Measurements from ENCODE around the gene ZCCHC14. TPM values are rescaled to one million over a fixed set of nuclear protein-coding genes. Genes with fewer than 3 reads are reported as not detected.
"Not testable (repeated sequence)": the region's sequence is repeated elsewhere in the genome, so short reads cannot be mapped to it uniquely, and the experiment has no call there.

ZCCHC14 gene
- total RNA-seq, 1 experiment from 2014 or later: 45.4 TPM

DNA sequence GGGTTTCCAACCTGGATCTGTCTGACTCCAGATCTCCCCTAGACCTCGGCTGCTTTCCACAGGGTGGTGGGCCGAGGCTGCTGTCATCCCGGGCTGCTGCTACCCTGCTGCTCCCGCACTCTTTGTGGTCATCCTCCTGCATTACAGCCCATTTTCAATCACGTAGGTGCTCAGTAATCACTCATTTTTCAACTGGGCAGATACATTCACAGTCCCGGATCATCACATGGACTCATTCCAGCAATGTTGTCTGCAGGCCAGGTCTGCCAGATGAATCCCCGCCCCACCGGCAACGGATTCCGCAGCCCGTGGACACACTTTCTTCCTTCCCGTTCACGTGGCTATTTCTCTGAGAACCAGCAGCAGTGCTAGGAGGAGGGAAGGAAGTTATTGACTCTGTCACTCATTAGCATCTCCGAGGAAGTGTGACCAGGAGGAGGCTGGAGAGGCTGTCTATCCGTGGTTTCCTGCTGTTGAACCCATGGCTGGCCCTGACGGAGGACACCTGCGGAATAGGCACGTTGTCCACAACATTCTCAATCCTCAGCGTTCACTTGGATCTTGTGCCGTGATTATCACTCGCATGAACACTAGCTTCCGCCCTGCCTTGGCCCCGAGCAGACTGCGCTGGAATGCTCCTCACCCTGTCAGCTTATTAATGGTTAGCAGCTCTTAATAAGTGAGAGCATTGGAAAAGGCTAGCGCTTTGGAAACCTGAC, 14.7 kb upstream of the ZCCHC14 start:
- DNase-seq: no peak
- Mint-ChIP-seq H3K27me3 (ENCODE audit: unreplicated experiment) (peaks cover 35% of the 10 kb centered on the region), H3K9me3 (ENCODE audit: low read depth, unreplicated experiment) (peaks cover 3% of the 10 kb centered on the region), H3K36me3 (ENCODE audit: insufficient read depth, unreplicated experiment) (no peaks in the 10 kb centered on the region), H3K4me1 (ENCODE audit: low read depth, unreplicated experiment) (peaks cover 14% of the 10 kb centered on the region), H3K27ac (ENCODE audit: unreplicated experiment) (no peak overlapping the region), H3K4me3 (ENCODE audit: low read depth, unreplicated experiment) (no peak overlapping the region)
- TF ChIP-seq, protein P1, sequence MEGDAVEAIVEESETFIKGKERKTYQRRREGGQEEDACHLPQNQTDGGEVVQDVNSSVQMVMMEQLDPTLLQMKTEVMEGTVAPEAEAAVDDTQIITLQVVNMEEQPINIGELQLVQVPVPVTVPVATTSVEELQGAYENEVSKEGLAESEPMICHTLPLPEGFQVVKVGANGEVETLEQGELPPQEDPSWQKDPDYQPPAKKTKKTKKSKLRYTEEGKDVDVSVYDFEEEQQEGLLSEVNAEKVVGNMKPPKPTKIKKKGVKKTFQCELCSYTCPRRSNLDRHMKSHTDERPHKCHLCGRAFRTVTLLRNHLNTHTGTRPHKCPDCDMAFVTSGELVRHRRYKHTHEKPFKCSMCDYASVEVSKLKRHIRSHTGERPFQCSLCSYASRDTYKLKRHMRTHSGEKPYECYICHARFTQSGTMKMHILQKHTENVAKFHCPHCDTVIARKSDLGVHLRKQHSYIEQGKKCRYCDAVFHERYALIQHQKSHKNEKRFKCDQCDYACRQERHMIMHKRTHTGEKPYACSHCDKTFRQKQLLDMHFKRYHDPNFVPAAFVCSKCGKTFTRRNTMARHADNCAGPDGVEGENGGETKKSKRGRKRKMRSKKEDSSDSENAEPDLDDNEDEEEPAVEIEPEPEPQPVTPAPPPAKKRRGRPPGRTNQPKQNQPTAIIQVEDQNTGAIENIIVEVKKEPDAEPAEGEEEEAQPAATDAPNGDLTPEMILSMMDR (IDR thresholded peaks at IDR 0.05; ENCODE audit: unreplicated experiment): no peak
- CTCF ChIA-PET: no interaction called here
- intact Hi-C loops (cut with micrococcal nuclease; ENCODE audit: unreplicated experiment): no loop called here
- BruUV-seq (replicated peaks): no TSS peak

DNA sequence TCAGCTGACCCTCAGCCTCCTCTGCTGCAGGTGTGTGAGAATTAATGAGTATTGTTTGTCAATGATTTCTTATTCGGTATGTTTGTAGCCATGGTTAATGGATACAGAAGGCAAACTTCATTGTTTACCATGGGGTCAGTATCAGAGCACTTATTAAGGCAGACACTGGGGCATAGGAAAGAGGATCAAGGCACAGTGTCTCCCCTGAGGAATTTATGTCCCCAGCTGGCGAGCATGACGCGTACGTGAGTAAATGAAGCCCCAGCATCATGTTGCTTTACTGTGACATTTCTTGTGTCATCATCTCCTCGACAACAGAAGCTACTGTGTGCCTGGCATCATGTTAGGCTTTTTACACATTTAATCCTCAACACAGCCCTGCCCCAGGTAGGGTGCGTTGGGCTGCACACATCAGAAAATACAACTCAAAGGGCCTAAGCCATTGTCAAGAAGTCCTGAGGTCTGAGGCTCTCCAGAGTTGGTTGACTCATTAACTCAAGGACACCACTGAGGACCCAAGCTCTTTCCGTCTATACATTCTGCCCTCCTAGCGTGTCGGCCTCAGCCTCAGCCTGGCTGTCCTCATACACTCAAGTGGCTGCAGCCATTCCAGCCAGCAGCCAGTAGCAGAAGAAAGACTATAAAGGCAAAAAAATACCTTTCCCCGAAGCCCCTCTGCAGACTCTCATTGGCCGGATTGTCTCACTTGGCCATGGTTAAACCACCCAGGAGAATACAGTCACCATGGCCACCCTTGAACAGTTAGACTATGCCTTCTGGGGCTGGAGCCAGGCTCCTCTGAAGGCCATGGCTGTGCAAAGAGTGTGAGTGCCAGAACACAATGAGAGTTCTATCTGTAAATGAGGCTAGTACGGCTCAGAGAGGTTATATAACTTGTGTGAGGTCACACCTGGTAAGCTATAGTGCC, 13.9 kb upstream of the ZCCHC14 start:
- H3K4me3 Mint-ChIP-seq (ENCODE audit: low read depth, unreplicated experiment): no peak overlapping the region

DNA sequence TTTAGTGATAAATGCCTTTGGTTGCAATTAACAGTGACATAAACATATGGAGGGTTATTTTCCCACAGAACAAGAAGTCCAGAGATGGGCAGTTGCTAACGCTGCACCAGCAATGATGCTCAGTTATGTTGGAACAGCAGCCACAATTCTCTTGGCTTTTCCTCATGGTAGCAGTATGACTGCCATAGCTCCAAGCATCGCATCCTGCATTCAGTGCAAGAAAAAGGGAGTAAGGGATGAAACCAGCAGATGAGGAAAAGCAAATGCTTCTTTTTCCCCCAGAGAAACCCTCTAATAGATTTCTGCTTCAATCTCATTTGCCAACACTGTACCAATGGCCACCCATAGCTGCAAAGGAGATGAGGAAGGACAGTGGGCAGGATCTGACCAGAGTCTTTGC, 13.0 kb upstream of the ZCCHC14 start:
- Mint-ChIP-seq H3K4me1 (ENCODE audit: low read depth, unreplicated experiment) (peaks cover 14% of the 10 kb centered on the region), H3K9me3 (ENCODE audit: low read depth, unreplicated experiment) (peaks cover 3% of the 10 kb centered on the region), H3K27me3 (ENCODE audit: unreplicated experiment) (peaks cover 35% of the 10 kb centered on the region), H3K4me3 (ENCODE audit: low read depth, unreplicated experiment) (no peak overlapping the region), H3K27ac (ENCODE audit: unreplicated experiment) (no peak overlapping the region), H3K36me3 (ENCODE audit: insufficient read depth, unreplicated experiment) (no peaks in the 10 kb centered on the region)
- no TSS peak for BruUV-seq (replicated peaks)
- no peak for DNase-seq
- CTCF ChIA-PET: no interaction called here
- TF ChIP-seq, protein P1 (IDR thresholded peaks at IDR 0.05; ENCODE audit: unreplicated experiment): no peak
- intact Hi-C loops (cut with micrococcal nuclease; ENCODE audit: unreplicated experiment): no loop called here

More for the DNA sequence above, 13.9 kb upstream of the ZCCHC14 start:
- CTCF ChIA-PET: no interaction called here
- Mint-ChIP-seq H3K4me1 (ENCODE audit: low read depth, unreplicated experiment) (peaks cover 14% of the 10 kb centered on the region), H3K36me3 (ENCODE audit: insufficient read depth, unreplicated experiment) (no peaks in the 10 kb centered on the region), H3K27me3 (ENCODE audit: unreplicated experiment) (peaks cover 35% of the 10 kb centered on the region), H3K9me3 (ENCODE audit: low read depth, unreplicated experiment) (peaks cover 3% of the 10 kb centered on the region), H3K27ac (ENCODE audit: unreplicated experiment) (no peak overlapping the region)
- no peak for DNase-seq
- no TSS peak for BruUV-seq (replicated peaks)
- TF ChIP-seq, protein P1 (IDR thresholded peaks at IDR 0.05; ENCODE audit: unreplicated experiment): no peak
- intact Hi-C loops (cut with micrococcal nuclease; ENCODE audit: unreplicated experiment): no loop called here

DNA sequence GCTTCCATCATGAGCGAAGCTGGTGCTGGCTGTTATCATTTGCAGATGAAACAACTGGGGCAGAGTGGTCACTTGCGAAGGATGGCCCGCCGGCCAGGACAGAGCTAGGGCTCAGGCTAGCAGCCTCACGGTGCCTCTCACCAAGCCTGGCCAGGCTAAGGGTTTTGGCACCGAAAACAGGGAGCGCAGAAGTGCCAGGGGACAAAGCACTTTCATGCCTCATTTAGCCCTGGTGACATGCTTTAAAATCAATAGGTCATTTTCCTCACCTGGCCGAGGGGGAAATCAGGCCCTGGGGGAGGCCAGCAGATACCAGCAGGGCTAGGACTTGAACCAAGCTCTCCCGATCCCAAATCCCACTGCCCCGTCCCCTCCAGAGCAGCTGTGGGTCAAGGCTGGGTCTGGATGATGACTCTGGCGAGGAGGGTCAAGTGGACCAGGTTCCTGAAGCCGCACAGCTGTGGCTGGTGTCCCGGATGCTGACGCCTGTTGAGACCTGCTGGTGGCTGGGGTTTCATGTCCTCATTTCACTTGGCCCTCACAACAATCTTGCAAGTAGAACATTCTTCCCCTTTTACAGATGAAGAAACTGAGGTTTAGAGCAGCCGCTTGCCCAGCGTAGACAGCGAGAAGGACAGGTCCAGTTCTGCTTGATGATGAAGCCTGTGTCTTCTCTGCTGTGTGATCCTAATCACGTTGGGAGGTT, 10.6 kb upstream of the ZCCHC14 start:
- H3K4me3 Mint-ChIP-seq (ENCODE audit: low read depth, unreplicated experiment); H3K9me3 Mint-ChIP-seq (ENCODE audit: low read depth, unreplicated experiment); H3K27ac Mint-ChIP-seq (ENCODE audit: unreplicated experiment); BruUV-seq (replicated peaks); intact Hi-C loops (cut with micrococcal nuclease; ENCODE audit: unreplicated experiment); H3K36me3 Mint-ChIP-seq (ENCODE audit: insufficient read depth, unreplicated experiment); DNase-seq: not testable (repeated sequence)
- H3K4me1 Mint-ChIP-seq (ENCODE audit: low read depth, unreplicated experiment): peaks cover 14% of the 10 kb centered on the region
- CTCF ChIA-PET: interaction anchor here (0.7 to 1.1 kb wide), 3 partner anchors 39 to 203 kb away, joined by 3 to 12 read pairs (median 5); no protein-coding TSS in a partner anchor
- peaks cover 20% of the 10 kb centered on the region for H3K27me3 Mint-ChIP-seq (ENCODE audit: unreplicated experiment)

All from Calu3 (cell line).